MV-4-11 (cell line): ENCODE measurements around the gene S1PR4.
"Not testable (repeated sequence)": the region's sequence is repeated elsewhere in the genome, so short reads cannot be mapped to it uniquely, and the experiment has no call there.

Experiments
- DNase-seq: peaks from one replicate; lab custom pipeline; 2025; lab: John Stamatoyannopoulos, UW

Gene S1PR4

DNA sequence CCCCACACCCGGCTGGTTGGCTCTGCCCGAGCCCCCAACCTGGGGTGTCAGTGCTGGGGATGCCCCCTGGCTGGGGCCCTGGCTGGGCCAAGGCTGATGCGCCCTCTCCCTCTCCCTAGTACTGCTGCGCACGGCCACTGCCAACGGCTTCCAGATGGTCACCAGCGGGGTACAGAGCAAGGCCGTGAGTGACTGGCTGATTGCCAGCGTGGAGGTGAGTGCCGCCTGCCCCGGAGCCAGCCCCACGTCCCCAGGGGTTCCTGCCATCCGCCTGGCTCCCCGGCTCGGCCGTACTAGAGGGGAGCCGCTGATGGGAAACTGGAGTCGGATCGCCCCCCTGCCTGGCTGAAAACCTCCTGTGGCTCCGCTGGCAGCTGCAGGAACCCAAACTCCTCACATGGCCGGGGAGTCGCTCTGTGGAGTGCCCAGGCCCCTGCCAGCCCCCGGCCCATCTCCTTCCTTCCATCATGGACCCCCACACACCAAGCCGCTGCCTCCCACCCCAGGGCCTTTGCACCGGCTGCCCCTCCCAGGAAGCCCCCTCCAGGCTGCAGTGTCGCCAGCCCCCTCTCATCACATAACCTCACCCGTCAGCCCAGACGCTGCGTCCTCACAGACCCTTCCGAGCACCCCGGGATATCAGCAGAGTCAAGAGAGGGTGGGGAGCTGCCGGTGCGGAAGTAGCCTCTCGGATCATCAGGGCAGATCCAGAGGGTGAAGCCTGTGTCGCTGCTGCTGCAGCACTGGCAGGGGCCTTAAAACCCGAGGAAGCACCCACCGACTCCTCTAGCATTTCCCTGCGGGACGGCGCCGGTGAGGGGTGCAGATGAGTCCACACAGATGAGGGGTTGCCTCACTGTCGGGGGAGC, 17.7 kb downstream of the S1PR4 start:
- DNase-seq: no peak

DNA sequence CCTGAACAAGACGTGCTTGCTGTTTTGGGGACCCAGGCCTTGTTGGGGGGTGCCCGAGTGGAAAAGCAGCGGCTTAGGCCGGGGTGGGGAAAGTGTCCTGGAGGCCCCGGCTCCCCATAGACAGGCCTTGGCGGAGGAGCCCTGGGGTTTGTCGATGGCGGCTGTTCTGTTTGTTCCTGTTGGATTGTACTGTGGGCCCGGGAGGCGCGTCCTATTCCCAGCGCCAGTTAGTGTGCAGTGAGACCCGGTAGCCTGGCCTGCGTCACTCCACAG, 18.3 kb downstream of the S1PR4 start:
- no peak for DNase-seq

DNA sequence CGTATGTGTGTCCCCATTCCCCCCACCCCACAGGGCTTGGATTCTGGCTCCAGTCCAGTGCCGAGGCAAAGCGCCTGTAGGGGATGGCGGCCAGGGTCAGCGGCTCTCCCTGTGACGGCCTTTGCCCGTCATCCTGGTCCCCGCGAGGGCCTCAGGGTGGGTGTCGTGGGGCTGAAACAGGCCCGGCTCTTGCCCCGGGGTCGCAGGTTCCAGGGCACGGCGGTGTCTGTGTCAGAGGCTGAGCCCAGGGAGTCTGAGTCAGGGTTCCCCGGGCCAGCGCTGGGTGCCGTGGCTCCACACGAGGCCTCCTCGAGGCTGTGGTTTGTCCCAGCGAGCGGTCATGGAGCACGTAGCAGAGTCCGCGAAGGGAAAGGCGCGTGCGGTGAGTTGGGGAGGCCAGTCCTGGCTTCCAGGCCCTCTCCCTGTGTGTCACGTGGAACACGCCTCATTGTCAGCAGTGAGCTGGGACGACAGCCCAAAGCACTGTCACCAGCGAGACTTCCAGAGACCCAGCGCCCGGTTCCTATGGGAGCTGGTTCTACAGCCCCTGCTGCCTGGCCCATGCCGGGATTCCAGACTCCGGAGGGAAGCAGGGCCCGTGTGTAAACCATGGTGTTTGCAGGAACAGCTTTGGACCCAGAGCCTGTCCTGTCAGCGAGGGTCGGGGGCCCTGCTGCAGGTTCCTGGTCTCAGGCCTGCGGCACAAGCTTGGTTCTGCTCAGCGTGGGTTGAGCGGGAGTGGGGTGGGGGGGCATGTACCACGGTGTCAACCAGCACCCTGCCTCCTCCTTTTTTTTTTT, 20.5 kb downstream of the S1PR4 start:
- DNase-seq: peak; percentile 36

DNA sequence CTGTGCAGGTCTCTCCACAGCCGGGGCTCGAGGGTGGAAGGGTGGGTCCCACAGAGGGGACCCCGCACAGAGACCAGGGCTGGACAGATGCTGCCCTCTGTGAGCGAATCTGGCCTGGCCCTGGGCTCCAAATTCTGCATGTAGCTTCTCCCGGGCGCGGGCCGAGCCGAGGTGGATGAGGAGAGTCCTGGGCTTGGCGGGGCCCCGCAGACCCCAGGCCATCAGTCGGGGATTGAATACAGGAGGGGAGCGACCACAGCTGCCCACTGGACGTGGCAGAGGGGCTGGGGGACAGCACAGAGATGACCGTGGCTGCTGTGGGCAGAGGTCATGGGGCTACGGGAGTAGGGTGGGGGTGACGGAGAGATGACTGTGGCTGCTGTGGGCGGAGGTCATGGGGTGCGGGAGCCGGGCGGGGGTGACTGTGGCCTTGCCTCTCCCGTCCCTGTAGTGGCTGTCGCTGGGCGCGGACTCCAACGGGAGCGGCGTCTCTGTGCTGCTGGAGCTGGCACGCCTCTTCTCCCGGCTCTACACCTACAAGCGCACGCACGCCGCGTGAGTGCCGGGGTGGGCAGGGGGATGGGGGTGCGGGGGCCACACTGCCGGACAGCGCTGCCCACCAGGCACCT, 22.6 kb downstream of the S1PR4 start:
- DNase-seq: no peak

DNA sequence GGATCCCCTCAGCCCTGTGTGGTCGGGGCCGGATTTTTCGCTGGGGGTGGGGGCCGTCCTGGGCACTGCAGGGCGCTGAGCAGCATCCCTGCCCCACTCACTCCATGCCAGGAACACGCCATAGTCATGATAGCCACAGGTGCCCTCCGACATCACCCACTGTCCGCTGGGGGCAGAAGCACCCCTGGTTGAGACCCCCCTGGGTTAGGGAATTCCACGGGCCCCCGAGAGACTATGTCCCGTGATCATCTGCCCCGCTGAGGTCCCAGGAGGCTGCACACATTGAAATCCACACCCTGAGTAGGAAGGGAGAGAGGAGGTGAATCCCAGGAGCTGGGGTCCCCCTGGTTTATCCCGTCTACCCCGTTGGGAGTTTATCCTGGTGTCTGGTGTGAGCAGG, 23.3 kb downstream of the S1PR4 start:
- DNase-seq: no peak

DNA sequence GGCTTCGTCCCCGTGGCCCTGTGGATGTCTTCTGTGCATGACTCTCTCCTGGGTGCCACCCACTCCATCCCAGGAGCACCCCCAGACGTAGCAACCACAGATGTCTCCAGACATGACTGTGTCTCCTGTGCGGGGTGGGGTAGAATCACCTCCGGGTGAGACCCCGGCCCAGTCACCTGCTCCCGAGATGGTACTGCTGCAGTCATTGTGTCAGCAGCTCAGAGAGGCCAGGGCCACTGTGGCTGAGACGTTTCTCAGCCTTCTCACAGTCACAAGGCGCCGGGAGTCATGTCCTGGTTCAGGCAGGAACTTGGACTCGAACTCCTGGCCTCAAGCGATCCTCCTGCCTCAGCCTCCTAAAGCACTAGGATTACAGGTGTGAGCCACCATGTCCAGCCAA, 23.8 kb downstream of the S1PR4 start:
- DNase-seq: no peak

DNA sequence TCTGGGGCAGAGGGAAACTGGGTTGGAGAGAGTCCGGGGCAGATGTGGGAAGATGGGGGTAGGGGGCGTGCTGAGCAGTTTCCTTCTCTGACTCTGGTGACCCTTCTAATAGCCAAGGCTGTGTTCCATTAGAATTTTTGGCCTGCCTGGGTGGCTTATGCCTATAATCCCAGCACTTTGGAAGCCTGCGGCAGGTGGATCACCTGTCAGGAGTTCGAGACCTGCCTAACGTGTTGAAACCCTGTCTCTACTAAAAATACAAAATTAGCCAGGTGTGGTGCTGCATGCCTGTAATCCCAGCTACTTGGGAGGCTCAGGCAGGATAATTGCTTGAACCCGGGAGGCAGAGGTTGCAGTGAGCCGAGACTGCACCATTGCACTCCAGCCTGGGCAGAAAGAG, 24.3 kb downstream of the S1PR4 start:
- not testable (repeated sequence) for DNase-seq

DNA sequence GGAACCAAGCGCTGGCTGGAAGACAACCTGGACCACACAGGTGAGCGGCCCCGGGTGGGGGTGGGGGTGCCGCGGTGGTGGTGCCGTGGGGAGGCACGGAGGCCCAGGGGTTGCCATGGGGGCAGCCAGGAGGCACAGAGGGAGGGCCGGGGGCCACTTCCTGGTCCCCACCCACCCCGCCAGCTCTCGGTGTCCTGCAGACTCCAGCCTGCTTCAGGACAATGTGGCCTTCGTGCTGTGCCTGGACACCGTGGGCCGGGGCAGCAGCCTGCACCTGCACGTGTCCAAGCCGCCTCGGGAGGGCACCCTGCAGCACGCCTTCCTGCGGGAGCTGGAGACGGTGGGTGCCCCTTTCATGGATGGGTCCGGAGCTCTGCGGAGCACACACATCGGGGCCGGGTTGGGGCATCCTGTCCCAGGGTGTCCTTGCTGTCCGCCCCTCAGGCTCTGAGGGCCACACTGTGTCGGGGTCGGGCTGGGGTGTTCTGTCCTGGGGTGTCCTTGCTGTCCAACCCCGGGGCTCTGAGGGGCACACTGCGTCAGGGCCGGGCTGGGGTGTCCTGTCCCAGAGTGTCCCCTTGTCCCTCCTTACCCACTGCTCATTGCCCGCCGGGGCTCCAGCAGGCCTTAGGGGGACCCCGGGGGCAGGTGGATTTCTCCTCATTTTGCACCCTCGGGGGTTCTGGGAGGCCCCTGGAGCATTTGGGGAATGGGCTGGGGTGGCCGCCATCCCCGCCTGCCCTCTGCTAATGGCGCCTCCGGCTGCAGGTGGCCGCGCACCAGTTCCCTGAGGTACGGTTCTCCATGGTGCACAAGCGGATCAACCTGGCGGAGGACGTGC, 25.5 kb downstream of the S1PR4 start:
- no peak for DNase-seq

DNA sequence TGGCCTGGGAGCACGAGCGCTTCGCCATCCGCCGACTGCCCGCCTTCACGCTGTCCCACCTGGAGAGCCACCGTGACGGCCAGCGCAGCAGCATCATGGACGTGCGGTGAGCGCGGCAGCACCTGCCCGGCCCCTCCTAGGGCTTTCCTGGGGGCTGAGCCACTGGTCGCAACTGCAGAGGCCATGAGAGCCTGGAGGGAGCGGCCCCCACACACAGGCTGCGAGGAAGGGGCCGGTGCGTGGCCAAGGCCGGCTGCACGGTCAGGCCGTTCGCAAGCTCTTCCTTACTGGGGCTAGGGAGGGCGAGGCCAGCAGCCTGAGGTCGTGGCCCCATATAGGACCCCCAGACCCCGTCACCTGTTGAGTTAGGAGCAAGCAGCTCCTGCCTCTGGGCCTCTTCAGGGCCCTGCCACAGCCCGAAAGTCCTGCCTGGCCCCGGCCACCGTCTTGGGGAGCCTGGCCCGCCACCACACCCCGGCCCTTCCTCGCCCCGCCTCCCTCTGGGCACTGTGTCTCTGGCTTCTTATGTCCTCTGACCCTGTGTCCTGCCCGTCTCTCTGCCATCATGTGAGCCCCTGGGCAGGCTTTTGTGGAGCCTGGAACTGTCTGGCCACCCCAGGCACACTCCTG, 26.2 kb downstream of the S1PR4 start:
- no peak for DNase-seq

DNA sequence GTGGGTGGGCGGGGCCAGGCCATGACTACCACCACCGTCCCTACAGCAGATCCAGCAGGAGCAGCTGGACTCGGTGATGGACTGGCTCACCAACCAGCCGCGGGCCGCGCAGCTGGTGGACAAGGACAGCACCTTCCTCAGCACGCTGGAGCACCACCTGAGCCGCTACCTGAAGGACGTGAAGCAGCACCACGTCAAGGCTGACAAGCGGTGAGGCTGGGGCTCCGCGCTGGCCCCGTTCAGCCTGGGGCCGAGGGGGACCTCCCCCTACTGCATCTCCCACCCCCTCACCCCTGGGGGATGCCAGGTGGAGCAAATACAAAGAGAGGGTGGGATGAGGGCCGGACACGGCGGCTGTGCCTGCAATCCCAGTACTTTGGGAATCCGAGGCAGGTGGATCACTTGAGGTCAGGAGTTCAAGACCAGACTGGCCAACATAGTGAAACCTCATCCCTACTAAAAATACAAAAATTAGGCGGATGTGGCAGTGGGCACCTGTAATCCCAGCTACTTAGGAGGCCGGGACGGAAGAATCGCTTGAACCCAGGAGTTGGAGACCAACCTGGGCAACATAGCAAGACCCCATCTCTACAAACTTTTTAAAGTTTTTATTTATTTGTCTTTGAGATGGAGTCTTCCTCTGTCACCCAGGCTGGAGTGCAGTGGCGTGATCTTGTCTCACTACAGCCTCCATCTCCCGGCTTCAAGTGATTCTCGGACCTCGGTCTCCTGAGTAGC, 27.8 kb downstream of the S1PR4 start:
- DNase-seq: no peak

DNA sequence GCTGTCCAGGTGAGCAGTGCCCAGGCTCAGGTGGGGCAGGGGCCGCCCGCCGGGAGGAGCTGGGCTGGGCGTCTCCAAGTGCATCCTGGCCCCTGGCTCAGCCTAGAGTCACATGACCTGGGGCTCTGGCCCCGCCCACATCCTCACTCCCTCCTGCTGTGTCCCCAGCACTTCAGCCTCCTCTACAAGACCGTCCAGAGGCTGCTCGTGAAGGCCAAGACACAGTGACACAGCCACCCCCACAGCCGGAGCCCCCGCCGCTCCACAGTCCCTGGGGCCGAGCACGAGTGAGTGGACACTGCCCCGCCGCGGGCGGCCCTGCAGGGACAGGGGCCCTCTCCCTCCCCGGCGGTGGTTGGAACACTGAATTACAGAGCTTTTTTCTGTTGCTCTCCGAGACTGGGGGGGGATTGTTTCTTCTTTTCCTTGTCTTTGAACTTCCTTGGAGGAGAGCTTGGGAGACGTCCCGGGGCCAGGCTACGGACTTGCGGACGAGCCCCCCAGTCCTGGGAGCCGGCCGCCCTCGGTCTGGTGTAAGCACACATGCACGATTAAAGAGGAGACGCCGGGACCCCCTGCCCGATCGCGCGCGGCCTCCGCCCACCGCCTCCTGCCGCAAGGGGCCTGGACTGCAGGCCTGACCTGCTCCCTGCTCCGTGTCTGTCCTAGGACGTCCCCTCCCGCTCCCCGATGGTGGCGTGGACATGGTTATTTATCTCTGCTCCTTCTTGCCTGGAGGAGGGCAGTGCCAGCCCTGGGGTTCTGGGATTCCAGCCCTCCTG, 29.1 kb downstream of the S1PR4 start:
- no peak for DNase-seq

DNA sequence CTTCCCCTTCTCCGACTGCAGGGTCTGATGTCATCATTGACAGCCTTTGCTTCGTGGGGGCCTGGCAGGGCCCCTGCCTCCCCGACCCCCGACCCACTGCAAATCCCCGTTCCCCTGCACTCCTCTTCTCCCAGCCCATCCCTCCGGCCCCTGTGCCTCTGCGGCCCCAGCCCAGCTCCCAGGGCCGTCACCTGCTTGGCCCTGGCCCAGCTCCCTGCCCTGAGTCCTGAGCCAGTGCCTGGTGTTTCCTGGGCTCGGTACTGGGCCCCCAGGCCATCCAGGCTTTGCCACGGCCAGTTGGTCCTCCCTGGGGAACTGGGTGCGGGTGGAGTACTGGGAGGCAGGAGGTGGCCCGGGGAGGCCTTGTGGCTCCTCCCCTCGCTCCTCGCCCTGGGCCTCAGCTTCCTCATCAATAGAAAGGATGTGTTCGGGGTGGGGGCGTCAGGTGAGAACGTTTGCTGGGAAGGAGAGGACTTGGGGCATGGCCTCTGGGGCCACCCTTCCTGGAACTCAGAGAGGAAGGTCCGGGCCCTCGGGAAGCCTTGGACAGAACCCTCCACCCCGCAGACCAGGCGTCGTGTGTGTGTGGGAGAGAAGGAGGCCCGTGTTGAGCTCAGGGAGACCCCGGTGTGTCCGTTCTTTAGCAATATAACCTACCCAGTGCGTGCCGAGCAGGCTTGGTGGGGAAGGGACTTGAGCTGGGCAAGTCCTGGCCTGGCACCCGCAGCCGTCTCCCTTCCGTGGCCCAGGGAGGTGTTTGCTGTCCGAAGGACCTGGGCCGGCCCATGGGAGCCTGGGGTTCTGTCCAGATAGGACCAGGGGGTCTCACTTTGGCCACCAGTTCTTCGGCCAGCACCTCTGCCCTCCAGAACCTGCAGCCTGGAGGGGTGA, 30.0 kb downstream of the S1PR4 start:
- DNase-seq: no peak

DNA sequence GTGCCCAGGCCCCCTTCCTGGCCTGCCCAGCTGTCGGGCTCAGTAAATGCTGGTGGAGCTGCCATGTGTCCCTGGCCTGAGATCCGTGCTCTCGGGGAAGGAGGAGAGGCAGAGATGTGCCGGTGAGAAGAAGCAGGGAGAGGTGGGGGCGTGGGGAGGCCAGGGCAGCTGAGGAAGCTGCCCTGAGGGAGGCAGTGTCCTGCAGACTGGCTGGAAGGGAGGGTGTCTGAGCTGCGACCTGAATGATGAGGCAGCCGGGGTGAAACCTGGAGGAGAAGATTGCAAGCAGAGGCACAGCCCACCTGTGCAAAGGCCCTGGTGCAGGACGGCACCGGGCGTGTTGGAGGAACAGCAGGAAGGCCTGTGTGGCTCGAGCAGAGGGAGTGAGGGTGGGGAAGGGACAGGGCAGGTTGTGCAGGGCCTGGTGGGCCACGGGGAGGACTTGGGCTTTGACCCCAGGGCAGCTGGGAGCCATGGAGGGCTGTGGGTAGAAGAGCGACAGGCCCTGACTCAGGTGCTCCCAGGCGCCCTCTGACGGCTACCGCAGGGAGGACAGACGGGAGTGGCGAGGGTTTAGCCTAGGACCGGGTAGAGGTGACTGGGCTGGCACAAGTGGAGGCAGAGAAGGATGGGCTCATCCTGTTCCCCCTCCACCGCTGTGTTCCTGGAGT, 31.9 kb downstream of the S1PR4 start:
- peak; percentile 45 for DNase-seq

DNA sequence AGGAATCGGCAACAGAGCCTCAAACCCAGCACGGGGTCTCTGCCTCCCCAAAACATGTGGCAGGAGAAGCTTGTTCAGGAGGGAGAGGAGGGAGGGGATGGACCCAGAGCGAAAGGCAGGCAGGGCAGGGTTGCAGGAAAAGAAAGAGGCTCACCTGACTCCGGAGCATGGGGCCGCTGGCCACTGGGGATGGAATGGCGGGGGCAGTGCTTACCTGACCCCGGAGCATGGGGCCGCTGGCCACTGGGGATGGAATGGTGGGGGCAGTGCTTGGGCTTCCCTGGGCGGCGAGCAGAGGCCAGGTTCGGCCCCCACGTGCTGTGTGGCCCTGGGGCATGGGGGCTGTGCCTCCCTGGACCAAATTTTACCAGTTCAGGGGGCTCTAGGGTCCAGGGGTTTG, 32.6 kb downstream of the S1PR4 start:
- DNase-seq: no peak

DNA sequence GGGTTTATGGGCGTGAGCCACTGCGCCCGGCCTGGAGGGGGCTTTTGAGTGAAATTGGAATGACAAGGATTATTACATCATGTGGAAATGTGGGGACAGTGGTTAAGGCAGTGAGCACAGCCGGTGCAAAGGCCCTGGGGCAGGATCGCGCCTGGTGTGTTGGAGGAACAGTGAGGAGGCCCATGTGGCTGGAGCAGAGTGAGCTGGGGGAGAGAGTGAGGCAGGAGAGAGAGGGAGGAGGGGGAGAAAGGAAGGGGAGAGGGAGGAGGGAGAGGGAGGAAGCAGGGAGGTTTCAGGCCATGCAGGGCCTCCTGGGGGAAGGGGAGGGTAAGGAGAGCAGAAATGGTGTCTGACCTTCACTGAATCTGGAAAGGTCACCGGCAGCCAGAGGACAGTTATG, 34.6 kb downstream of the S1PR4 start:
- no peak for DNase-seq

DNA sequence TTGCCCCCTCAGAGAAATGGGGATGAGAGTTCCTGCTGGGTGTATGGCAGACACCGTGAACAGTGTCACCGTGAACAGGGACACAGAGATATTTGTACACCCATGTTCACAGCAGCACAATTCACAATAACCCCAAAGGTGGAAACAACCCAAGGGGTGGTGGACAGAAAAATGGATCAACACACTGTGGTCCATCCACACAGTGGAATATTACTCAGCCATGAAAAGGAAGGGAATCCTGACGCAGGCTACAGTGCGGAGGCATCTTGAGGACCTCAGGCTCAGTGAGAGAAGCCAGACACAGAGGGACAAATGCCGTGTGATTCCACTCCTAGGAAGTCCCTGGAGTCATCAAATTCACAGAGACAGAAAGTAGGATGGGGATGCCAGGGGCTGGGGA, 38.3 kb downstream of the S1PR4 start:
- no peak for DNase-seq

DNA sequence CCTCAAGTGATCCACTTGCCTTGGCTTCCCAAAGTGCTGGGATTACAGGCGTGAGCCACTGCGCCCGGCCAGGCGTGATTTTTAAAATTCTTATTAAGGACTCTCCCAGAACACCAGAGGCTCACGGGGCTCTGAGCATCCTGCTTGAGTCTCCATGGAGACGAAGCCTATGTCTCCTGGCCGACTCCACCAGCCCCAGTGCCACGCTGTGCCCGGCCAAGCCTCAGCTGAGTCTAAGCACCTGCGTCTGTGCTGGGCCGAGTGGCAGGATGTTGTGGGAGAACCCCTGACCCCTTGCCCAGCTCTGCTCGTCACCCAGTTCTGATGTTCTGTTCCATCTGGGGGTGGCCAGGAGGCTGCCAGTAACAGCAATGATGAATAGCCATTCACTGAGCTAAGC, 42.0 kb downstream of the S1PR4 start:
- no peak for DNase-seq

DNA sequence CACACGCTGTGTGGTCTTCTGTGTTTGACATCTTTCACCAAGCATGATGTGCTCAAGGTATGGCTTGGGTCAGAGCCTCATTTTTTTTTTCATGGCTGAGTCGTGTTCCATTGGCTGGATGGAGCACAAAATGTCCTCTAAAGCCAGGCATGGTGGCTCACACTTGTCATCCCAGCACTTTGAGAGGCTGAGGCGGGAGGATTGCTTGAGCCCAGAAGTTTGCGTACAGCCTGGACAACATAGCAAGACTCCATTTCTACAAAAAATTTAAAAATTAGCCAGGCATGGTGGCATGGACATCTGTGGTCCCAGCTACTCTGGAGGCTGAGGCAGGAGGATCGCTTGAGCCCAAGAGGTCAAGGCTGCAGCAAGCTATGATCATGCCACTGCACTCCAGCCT, 43.0 kb downstream of the S1PR4 start:
- DNase-seq: not testable (repeated sequence)

DNA sequence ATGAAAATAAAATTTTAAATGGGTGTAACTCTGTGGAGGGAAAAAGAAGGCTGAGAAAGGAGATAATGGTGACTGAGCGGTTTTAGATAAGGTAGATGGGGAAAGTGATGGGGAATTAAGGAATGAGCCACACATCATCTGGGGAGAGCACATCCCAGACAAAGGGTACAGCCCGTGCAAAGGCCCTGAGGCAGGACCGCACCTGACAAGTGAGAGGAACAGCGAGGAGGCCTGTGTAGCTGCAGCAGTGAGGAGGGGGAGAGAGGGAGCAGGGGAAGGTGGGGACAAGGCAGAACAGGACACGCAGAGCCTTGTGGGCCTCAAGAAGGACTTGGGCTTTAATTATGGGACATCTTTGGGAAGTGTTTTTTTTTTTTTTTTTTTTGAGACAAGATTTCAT, 44.1 kb downstream of the S1PR4 start:
- no peak for DNase-seq
